Measurements from ENCODE around the gene NKX1-2.

Gene NKX1-2

DNA sequence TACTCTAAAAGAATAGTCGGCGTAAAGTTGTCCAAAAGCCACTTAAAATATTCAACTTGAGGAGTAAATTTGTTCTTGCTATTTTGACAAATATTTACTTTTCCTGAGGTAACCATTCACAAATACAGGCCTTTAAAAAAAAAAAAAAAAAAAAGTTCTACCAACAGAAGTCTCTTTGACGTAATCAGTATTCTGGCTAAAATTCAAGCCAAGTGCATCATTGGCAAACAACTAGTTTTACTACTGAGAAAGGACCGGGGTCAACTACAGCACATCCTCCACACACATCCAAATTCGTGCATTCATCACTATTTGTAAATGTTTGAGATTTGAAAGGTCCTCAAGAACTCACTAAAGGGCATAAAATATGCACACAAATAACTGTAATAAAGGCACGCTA lies 33.1 kb downstream of the NKX1-2 start:
- peak; percentile 66 for DNase-seq (ENCODE audit: low read depth)
- TF ChIP-seq, protein P1, sequence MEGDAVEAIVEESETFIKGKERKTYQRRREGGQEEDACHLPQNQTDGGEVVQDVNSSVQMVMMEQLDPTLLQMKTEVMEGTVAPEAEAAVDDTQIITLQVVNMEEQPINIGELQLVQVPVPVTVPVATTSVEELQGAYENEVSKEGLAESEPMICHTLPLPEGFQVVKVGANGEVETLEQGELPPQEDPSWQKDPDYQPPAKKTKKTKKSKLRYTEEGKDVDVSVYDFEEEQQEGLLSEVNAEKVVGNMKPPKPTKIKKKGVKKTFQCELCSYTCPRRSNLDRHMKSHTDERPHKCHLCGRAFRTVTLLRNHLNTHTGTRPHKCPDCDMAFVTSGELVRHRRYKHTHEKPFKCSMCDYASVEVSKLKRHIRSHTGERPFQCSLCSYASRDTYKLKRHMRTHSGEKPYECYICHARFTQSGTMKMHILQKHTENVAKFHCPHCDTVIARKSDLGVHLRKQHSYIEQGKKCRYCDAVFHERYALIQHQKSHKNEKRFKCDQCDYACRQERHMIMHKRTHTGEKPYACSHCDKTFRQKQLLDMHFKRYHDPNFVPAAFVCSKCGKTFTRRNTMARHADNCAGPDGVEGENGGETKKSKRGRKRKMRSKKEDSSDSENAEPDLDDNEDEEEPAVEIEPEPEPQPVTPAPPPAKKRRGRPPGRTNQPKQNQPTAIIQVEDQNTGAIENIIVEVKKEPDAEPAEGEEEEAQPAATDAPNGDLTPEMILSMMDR (conservative IDR thresholded peaks at IDR 0.05; ENCODE audit: low read length) = no peak
- H3K4me3 ChIP-seq (ENCODE audit: low read length) = peak overlapping the region; percentile 2; the same call in 1 of the 2 replicates

DNA sequence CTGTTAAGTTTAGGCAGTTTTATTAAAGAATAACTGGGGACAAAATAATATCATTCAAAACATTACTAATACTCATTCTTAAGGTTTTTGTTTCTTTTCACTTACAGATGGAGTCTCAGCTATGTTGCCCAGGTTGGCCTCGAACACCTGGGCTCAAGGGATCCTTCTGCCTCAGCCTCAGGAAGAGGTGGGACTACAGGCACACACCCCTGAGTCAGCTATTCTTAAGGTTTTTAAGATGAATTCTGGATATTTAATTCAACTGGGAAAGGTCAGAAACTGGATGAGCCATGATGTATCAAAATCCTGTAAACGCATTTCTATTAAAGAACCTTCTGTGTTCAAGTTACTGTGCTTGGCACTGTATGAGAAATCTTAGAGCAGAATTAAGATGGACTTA lies 34.6 kb downstream of the NKX1-2 start:
- no peak overlapping the region for H3K4me3 ChIP-seq (ENCODE audit: low read length)
- DNase-seq (ENCODE audit: low read depth) = no peak
- TF ChIP-seq, protein P1 (conservative IDR thresholded peaks at IDR 0.05; ENCODE audit: low read length) = no peak

DNA sequence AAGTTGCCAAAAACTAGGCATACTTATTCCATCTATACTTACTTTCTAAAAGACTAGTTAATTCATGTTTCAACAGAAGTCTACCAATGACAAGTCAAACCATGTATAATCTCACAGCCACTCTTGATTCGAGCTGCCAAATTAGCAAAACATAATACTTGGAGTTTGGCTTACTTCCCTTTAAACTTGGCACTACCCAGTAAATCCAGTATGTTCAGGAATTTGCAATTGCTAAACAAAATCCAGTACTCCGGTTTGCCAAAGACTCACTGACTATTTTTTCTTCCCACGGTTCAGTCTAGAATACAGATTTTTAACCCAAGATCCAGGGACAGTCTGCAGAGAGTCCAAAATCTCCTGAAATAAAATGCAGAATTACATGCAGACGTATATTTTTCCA lies 35.8 kb downstream of the NKX1-2 start:
- TF ChIP-seq, protein P1 (conservative IDR thresholded peaks at IDR 0.05; ENCODE audit: low read length) = no peak
- H3K4me3 ChIP-seq (ENCODE audit: low read length) = no peak overlapping the region
- DNase-seq (ENCODE audit: low read depth) = peak; percentile 85

DNA sequence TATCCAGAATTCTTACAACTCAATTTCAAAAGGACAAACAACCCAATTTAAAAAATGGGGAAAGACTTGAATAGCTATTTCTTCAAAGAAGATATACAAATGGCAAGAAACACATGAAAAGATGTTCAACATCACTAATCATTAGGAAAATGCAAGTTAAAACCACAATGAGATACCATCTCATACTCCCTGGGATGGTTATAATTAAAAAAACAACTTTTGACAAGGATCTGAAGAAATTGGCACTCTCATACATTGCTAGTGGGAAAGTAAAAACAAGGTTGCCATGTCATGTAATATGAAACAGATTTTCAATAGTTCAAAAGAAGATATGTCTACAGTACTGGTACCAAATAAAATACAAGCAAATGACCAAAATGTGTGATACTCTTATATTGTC lies 40.1 kb downstream of the NKX1-2 start:
- peak; percentile 65 for DNase-seq (ENCODE audit: low read depth)
- H3K4me3 ChIP-seq (ENCODE audit: low read length) = no peak overlapping the region
- TF ChIP-seq, protein P1 (conservative IDR thresholded peaks at IDR 0.05; ENCODE audit: low read length) = no peak

DNA sequence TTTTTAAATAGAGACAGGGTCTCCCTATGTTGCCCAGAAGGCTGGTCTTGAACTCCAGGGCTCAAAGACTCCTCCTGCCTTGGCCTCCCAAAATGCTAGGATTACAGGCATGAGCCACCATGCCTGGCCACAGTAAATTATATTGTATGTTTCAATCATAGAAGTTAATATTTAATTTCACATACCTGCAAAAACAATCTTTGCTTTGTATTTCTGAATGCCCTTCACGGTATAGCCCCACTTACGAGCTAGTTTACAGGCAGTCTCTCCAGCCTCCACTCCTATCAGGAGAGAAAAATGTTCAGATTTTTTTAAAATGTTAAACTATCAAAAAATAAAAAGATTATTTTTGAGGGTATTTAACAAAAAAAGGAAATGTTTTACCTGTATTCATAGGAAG lies 41.5 kb downstream of the NKX1-2 start:
- TF ChIP-seq, protein P1 (conservative IDR thresholded peaks at IDR 0.05; ENCODE audit: low read length) = no peak
- DNase-seq (ENCODE audit: low read depth) = no peak
- no peak overlapping the region for H3K4me3 ChIP-seq (ENCODE audit: low read length)

DNA sequence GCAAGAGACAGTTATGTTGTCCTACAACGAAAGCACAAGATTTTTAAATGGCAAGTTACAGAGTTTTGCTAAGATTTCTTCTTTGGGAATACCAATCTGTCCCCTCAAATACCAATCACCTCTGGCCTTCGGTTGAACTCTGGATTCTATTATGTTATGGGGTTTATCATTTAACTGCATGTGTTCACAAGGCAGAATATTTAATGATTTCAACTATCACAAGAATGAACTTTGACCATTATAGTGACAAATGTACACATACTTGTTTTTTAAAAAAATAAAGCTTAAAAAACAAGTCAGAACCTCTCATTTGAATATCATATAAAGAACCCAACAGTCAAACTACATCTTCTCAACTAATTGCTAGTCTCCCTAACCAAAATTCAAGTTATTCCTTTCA lies 42.4 kb downstream of the NKX1-2 start:
- TF ChIP-seq, protein P1 (conservative IDR thresholded peaks at IDR 0.05; ENCODE audit: low read length) = no peak
- DNase-seq (ENCODE audit: low read depth) = no peak
- H3K4me3 ChIP-seq (ENCODE audit: low read length) = no peak overlapping the region

DNA sequence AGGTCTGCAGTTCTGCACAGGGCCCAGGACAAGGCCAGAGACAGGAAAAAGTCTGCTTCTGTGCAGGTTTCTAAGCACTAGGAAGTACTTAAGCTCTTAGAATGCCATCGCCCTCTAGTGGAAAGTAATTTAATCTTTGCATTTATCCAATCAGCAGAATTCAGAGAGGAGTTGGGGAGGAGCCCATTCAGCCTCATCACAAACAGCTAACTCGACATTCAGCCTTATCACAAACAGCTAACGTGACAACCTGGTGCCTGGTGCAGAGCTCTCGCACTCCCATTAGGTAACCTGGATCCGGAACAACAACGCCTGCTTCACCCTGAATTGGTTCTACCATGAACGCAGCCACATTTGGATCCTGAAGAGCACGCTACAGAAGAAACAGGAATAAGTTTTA lies 46.3 kb downstream of the NKX1-2 start:
- no peak overlapping the region for H3K4me3 ChIP-seq (ENCODE audit: low read length)
- TF ChIP-seq, protein P1 (conservative IDR thresholded peaks at IDR 0.05; ENCODE audit: low read length) = peak; percentile 66
- DNase-seq (ENCODE audit: low read depth) = peak; percentile 79

All from AG10803 (cell line).